ENCODE data around the gene YAF2.
"Not testable (repeated sequence)": the region's sequence is repeated elsewhere in the genome, so short reads cannot be mapped to it uniquely, and the experiment has no call there.

Gene YAF2

GRCh38 chr12:42196723-42197603 lies 41.1 kb downstream of the YAF2 start:
- DNase-seq (ENCODE audit: low read depth in 2 of 2) = no peak

- no peak for DNase-seq (ENCODE audit: low read depth in 2 of 2)
Observed at GRCh38 chr12:42192686-42193085, 45.4 kb downstream of the YAF2 start.

- no peak for DNase-seq (ENCODE audit: low read depth in 2 of 2)
Observed at GRCh38 chr12:42192258-42192657, 45.8 kb downstream of the YAF2 start.

- DNase-seq (ENCODE audit: low read depth in 2 of 2) = no peak
Observed at GRCh38 chr12:42190376-42190775, 47.7 kb downstream of the YAF2 start.

- not testable (repeated sequence) for DNase-seq (ENCODE audit: low read depth in 2 of 2)
Observed at GRCh38 chr12:42188275-42188674, 49.8 kb downstream of the YAF2 start.

GRCh38 chr12:42187799-42188198 lies 50.2 kb downstream of the YAF2 start:
- DNase-seq (ENCODE audit: low read depth in 2 of 2) = no peak

- DNase-seq (ENCODE audit: low read depth in 2 of 2) = no peak
Observed at GRCh38 chr12:42186793-42187192, 51.3 kb downstream of the YAF2 start.

- no peak for DNase-seq (ENCODE audit: low read depth in 2 of 2)
Observed at GRCh38 chr12:42182394-42182793, 55.7 kb downstream of the YAF2 start.

GRCh38 chr12:42180990-42181596 lies 57.0 kb downstream of the YAF2 start:
- no peak for DNase-seq (ENCODE audit: low read depth in 2 of 2)

- DNase-seq (ENCODE audit: low read depth in 2 of 2) = no peak
Observed at GRCh38 chr12:42178101-42178500, 59.9 kb downstream of the YAF2 start.

GRCh38 chr12:42174978-42175377 lies 63.1 kb downstream of the YAF2 start:
- no peak for DNase-seq (ENCODE audit: low read depth in 2 of 2)

- DNase-seq (ENCODE audit: low read depth in 2 of 2) = no peak
Observed at GRCh38 chr12:42173961-42174521, 64.0 kb downstream of the YAF2 start.

GRCh38 chr12:42172441-42173210 lies 65.4 kb downstream of the YAF2 start:
- no peak for DNase-seq (ENCODE audit: low read depth in 2 of 2)

- no peak for DNase-seq (ENCODE audit: low read depth in 2 of 2)
Observed at GRCh38 chr12:42167711-42168110, 70.3 kb downstream of the YAF2 start.

GRCh38 chr12:42166501-42166900 lies 71.5 kb downstream of the YAF2 start:
- no peak for DNase-seq (ENCODE audit: low read depth in 2 of 2)

GRCh38 chr12:42163913-42164312 lies 74.1 kb downstream of the YAF2 start:
- no peak for DNase-seq (ENCODE audit: low read depth in 2 of 2)

GRCh38 chr12:42162965-42163364 lies 75.1 kb downstream of the YAF2 start:
- no peak for DNase-seq (ENCODE audit: low read depth in 2 of 2)

GRCh38 chr12:42162193-42162592 lies 75.9 kb downstream of the YAF2 start:
- no peak for DNase-seq (ENCODE audit: low read depth in 2 of 2)

- no peak for DNase-seq (ENCODE audit: low read depth in 2 of 2)
Observed at GRCh38 chr12:42161529-42161928, 76.5 kb downstream of the YAF2 start.

GRCh38 chr12:42156232-42156631 lies 81.8 kb downstream of the YAF2 start:
- no peak for DNase-seq (ENCODE audit: low read depth in 2 of 2)

- DNase-seq (ENCODE audit: low read depth in 2 of 2) = no peak
Observed at GRCh38 chr12:42145552-42146215, 92.4 kb downstream of the YAF2 start.

GRCh38 chr12:42145197-42145549 lies 92.9 kb downstream of the YAF2 start:
- no peak for DNase-seq (ENCODE audit: low read depth in 2 of 2)
